Measurements from ENCODE around the gene GUCY1A2. TPM values are rescaled to one million over a fixed set of nuclear protein-coding genes. Genes with fewer than 3 reads are reported as not detected.

The GUCY1A2 gene
- total RNA-seq, 2 experiments from 2014 or later = not detected

GRCh38 chr11:107050121-107050520 is 31.8 kb upstream of the GUCY1A2 start:
- DNase-seq (no peak), ATAC-seq (ENCODE audit: poor library complexity) (no peak)
- Mint-ChIP-seq H3K4me1 (ENCODE audit: low read depth) (no peaks in the 10 kb centered on the region), H3K36me3 (ENCODE audit: low read depth) (no peaks in the 10 kb centered on the region), H3K27ac (no peak overlapping the region), H3K9me3 (peaks cover 21% of the 10 kb centered on the region), H3K27me3 (no peaks in the 10 kb centered on the region), H3K4me3 (no peak overlapping the region)
- intact Hi-C loops (cut with DNase I, micrococcal nuclease) = no loop called here
- Histone ChIP-seq H3K9me3 (ENCODE audit: control insufficient read depth in 1 of 2, insufficient read depth in 1 of 2, low read length in 2 of 2) (peaks cover 15 to 20% of the 10 kb centered on the region in 2 experiments), H3K36me3 (ENCODE audit: insufficient read depth, low read length) (no peaks in the 10 kb centered on the region), H3K4me3 (ENCODE audit: low read length) (no peak overlapping the region), H3K4me1 (ENCODE audit: insufficient read depth, low read length) (no peaks in the 10 kb centered on the region), H3K27ac (ENCODE audit: low read depth in 1 of 2, low read length in 2 of 2) (no peak overlapping the region), H3K27me3 (ENCODE audit: control insufficient read depth in 1 of 2, insufficient read depth in 2 of 2, low read length in 2 of 2) (no peaks in the 10 kb centered on the region)
- no peak for TF ChIP-seq CTCF (IDR thresholded peaks at IDR 0.05)
- ChIA-PET CTCF (no interaction called here), POLR2A (no interaction called here)

- no peak overlapping the region for H3K4me3 Mint-ChIP-seq
- H3K36me3 Mint-ChIP-seq (ENCODE audit: low read depth) = no peaks in the 10 kb centered on the region
- no peaks in the 10 kb centered on the region for H3K4me1 Mint-ChIP-seq (ENCODE audit: low read depth)
- intact Hi-C loops (cut with DNase I, micrococcal nuclease) = no loop called here
- CTCF ChIA-PET = no interaction called here
- POLR2A ChIA-PET = no interaction called here
- H3K27me3 Mint-ChIP-seq = no peaks in the 10 kb centered on the region
- Histone ChIP-seq H3K27me3 (ENCODE audit: control insufficient read depth in 1 of 2, insufficient read depth in 2 of 2, low read length in 2 of 2) (no peaks in the 10 kb centered on the region), H3K4me3 (ENCODE audit: low read length) (no peak overlapping the region), H3K4me1 (ENCODE audit: insufficient read depth, low read length) (no peaks in the 10 kb centered on the region), H3K9me3 (ENCODE audit: control insufficient read depth in 1 of 2, insufficient read depth in 1 of 2, low read length in 2 of 2) (peaks cover 0 to 8% of the 10 kb centered on the region in 2 experiments), H3K27ac (ENCODE audit: low read depth in 1 of 2, low read length in 2 of 2) (no peak overlapping the region), H3K36me3 (ENCODE audit: insufficient read depth, low read length) (no peaks in the 10 kb centered on the region)
- peaks cover 11% of the 10 kb centered on the region for H3K9me3 Mint-ChIP-seq
- DNase-seq (no peak), ATAC-seq (ENCODE audit: poor library complexity) (no peak)
- TF ChIP-seq CTCF (IDR thresholded peaks at IDR 0.05) = no peak
- H3K27ac Mint-ChIP-seq = no peak overlapping the region
Measured at GRCh38 chr11:107044503-107044902, 26.2 kb upstream of the GUCY1A2 start.

- Histone ChIP-seq H3K27ac (ENCODE audit: low read depth in 1 of 2, low read length in 2 of 2) (no peak overlapping the region), H3K4me3 (ENCODE audit: low read length) (no peak overlapping the region), H3K4me1 (ENCODE audit: insufficient read depth, low read length) (no peaks in the 10 kb centered on the region), H3K36me3 (ENCODE audit: insufficient read depth, low read length) (no peaks in the 10 kb centered on the region), H3K9me3 (ENCODE audit: control insufficient read depth in 1 of 2, insufficient read depth in 1 of 2, low read length in 2 of 2) (peaks cover 0 to 8% of the 10 kb centered on the region in 2 experiments), H3K27me3 (ENCODE audit: control insufficient read depth in 1 of 2, insufficient read depth in 2 of 2, low read length in 2 of 2) (no peaks in the 10 kb centered on the region)
- TF ChIP-seq CTCF (IDR thresholded peaks at IDR 0.05) = no peak
- intact Hi-C loops (cut with DNase I, micrococcal nuclease) = no loop called here
- CTCF ChIA-PET = no interaction called here
- Mint-ChIP-seq H3K4me3 (no peak overlapping the region), H3K9me3 (peaks cover 4% of the 10 kb centered on the region), H3K27ac (no peak overlapping the region), H3K4me1 (ENCODE audit: low read depth) (no peaks in the 10 kb centered on the region), H3K36me3 (ENCODE audit: low read depth) (no peaks in the 10 kb centered on the region), H3K27me3 (no peaks in the 10 kb centered on the region)
- POLR2A ChIA-PET = no interaction called here
- DNase-seq (no peak), ATAC-seq (ENCODE audit: poor library complexity) (no peak)
Measured at GRCh38 chr11:107043242-107044006, 25.1 kb upstream of the GUCY1A2 start.
